Loucy (cell line): ENCODE results near the gene SCGB1D1.

Source experiments
- CTCF ChIP-seq: fragments of 200-600 bp; sonication (generic); conservative IDR thresholded peaks from 2 replicates; pipeline ENCODE4 v1.5.1; 2014; ENCODE audit warnings: mild to moderate bottlenecking, antibody characterized with exemption, low read length
- EZH2phosphoT487 ChIP-seq: fragments of 200-600 bp; IDR thresholded peaks from 2 replicates; pipeline ENCODE4 v1.6.1; 2018; ENCODE audit warnings: antibody characterized with exemption, mild to moderate bottlenecking, moderate library complexity, borderline replicate concordance

DNA sequence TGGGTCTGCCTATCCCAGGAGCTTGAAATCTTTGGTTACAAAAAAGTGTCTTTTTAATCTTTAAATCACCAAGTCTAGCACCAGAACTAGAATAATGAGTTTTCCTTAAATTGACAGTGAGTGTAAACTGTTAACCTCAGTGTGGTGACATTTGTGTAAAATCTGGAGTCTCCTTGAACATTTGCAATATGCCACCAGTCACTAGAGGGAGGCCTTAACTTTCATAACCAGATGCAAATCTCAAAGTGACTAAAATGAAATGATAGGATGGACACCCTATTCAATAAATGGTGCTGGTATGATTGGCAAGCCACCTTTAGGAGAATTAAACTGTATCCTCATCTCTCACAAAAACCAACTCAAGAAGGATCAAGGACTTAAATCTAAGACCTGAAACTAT lies 43.7 kb downstream of the SCGB1D1 start:
- TF ChIP-seq CTCF (peak; percentile 53), EZH2phosphoT487 (no peak)
